ENCODE measurements around the gene IGSF6. TPM values are rescaled to one million over a fixed set of nuclear protein-coding genes. Genes with fewer than 3 reads are reported as not detected.
A peak's percentile ranks its signal among the peaks of the same experiment; 100 is the strongest.

Gene IGSF6
- polyA plus RNA-seq, 2 of the 4 experiments (the other 2 are of a cell fraction) = not detected

GRCh38 chr16:21664801-21665492 is 12.5 kb upstream of the IGSF6 start:
- no peak for TF ChIP-seq HES2 (IDR thresholded peaks at IDR 0.05)
- no peak for TF ChIP-seq GATA3 (IDR thresholded peaks at IDR 0.05; ENCODE audit: borderline replicate concordance)
- peak; percentile 97 for TF ChIP-seq ZC3H11A (IDR thresholded peaks at IDR 0.05)
- no peak for TF ChIP-seq EHMT2 (IDR thresholded peaks at IDR 0.05; ENCODE audit: low read depth)
- no peak for TF ChIP-seq HEYL (CRISPR knock-in tag; IDR thresholded peaks at IDR 0.05)
- TF ChIP-seq ZFP36 (IDR thresholded peaks at IDR 0.05; ENCODE audit: borderline replicate concordance, partially characterized antibody) = no peak
- Histone ChIP-seq H3K4me3 (no peak overlapping the region), H3K4me1 (no peaks in the 10 kb centered on the region), H3K27ac (no peak overlapping the region), H3K4me2 (no peak overlapping the region), H3K9me3 (no peaks in the 10 kb centered on the region)
- WGBS (ENCODE audit: missing lambda C conversion rate) = 92% methylated on average over 10 of the region's 10 CpGs
- FAIRE-seq = no peak
- no peak for ATAC-seq
- CTCF ChIA-PET = interaction anchor here (1.9 to 4.3 kb wide), 2 partner anchors 8 to 44 kb away, joined by 5 to 26 read pairs; no protein-coding TSS in a partner anchor
- no peak for DNase-seq (ENCODE audit: low read depth in 1 of 2, low spot score in 1 of 2)
- POLR2A ChIA-PET = no interaction called here

- ATAC-seq (peak; percentile 43 to 46; a peak in 2 of 6 replicates), DNase-seq (ENCODE audit: low read depth in 1 of 2, low spot score in 1 of 2) (no peak), FAIRE-seq (no peak)
- ChIA-PET CTCF (interaction anchor here (1.9 kb wide), 1 partner anchor 44 kb away, joined by 5 read pairs; no protein-coding TSS in a partner anchor), POLR2A (no interaction called here)
- Histone ChIP-seq H3K27ac (0 out of 6 replicates have a peak within 1 kb of the TSS, but pooled peaks of 1 of the 2 experiments have one; percentile 18), H3K4me2 (peak within 1 kb of the TSS; percentile 50), H3K4me3 (0 out of 3 replicates have a peak within 1 kb of the TSS, but pooled peaks have one; percentile 8), H3K4me1 (no peaks in the 10 kb centered on the region), H3K9me3 (no peaks in the 10 kb centered on the region)
- 65% methylated on average over 18 of the region's 45 CpGs for WGBS (ENCODE audit: missing lambda C conversion rate)
- TF ChIP-seq PBX3 (IDR thresholded peaks at IDR 0.05) (no peak), ELK1 (IDR thresholded peaks at IDR 0.05; ENCODE audit: low read depth, low read length) (no peak), USF2 (IDR thresholded peaks at IDR 0.05) (no peak), HMGXB4 (CRISPR knock-in tag; IDR thresholded peaks at IDR 0.05; ENCODE audit: borderline replicate concordance) (no peak), TFCP2L1 (CRISPR knock-in tag; IDR thresholded peaks at IDR 0.05) (no peak), HEYL (CRISPR knock-in tag; IDR thresholded peaks at IDR 0.05) (no peak), GATA3 (IDR thresholded peaks at IDR 0.05; ENCODE audit: borderline replicate concordance) (no peak), POLR2A (IDR thresholded peaks at IDR 0.05; ENCODE audit: low read length) (no peak), HES2 (IDR thresholded peaks at IDR 0.05) (no peak), EHMT2 (IDR thresholded peaks at IDR 0.05; ENCODE audit: low read depth) (no peak)
These were observed 11.7 kb upstream of the IGSF6 start, which contains the start of gene OTOA for GRCh38 chr16:21663889-21664647. OTOA (plus strand) TSS chr16:21663968; CDS start chr16:21678515, 14,547 bp downstream.

- POLR2A ChIA-PET = no interaction called here
- DNase-seq (ENCODE audit: low read depth in 1 of 2, low spot score in 1 of 2) (no peak), ATAC-seq (no peak), FAIRE-seq (no peak)
- 92% methylated on average over 4 of the region's 4 CpGs for WGBS (ENCODE audit: missing lambda C conversion rate)
- no peak overlapping the region for H3K4me2 ChIP-seq
- H3K4me1 ChIP-seq = 0 out of 3 replicates have a peak, but pooled peaks cover 3% of the 10 kb centered on the region
- CTCF ChIA-PET = interaction anchor here (0.7 to 6.5 kb wide), 5 partner anchors 13 to 65 kb away, joined by 3 to 85 read pairs (median 22); no protein-coding TSS in a partner anchor
- no peak overlapping the region for H3K4me3 ChIP-seq
- no peaks in the 10 kb centered on the region for H3K9me3 ChIP-seq
- no peak overlapping the region for H3K27ac ChIP-seq
- TF ChIP-seq REST (IDR thresholded peaks at IDR 0.05) (no peak), USF2 (IDR thresholded peaks at IDR 0.05) (no peak), CEBPB (IDR thresholded peaks at IDR 0.05) (no peak), HOXB5 (CRISPR knock-in tag; IDR thresholded peaks at IDR 0.05) (no peak), POLR2AphosphoS2 (conservative IDR thresholded peaks at IDR 0.05; ENCODE audit: low read length) (no peak), RNF2 (IDR thresholded peaks at IDR 0.05; ENCODE audit: borderline replicate concordance, low read depth) (no peak), HDAC2 (IDR thresholded peaks at IDR 0.05) (no peak), MAX (IDR thresholded peaks at IDR 0.05) (no peak)
These were observed 6.7 kb upstream of the IGSF6 start for GRCh38 chr16:21659124-21659523.
